ENCODE results near the gene PLAU. TPM values are rescaled to one million over a fixed set of nuclear protein-coding genes. Genes with fewer than 3 reads are reported as not detected.

PLAU gene
- total RNA-seq, 1 donor from 2014 or later = 90.2 TPM

GRCh38 chr10:73868655-73869195, 42.2 kb upstream of the PLAU start:
- TF ChIP-seq CTCF (IDR thresholded peaks at IDR 0.05; ENCODE audit: insufficient read depth, low read depth, low read length) (no peak), EZH2 (IDR thresholded peaks at IDR 0.05; ENCODE audit: insufficient read depth, low read length) (no peak)
- H3K9me3 Mint-ChIP-seq (ENCODE audit: unreplicated experiment) = no peaks in the 10 kb centered on the region
- Histone ChIP-seq H3K27ac (ENCODE audit: low read depth, low read length) (no peak overlapping the region), H3K4me3 (ENCODE audit: insufficient read depth, low read depth, low read length) (no peak overlapping the region), H4K20me1 (ENCODE audit: insufficient read depth, low read length) (peaks cover 85% of the 10 kb centered on the region), H3K4me1 (ENCODE audit: insufficient read depth, low read length) (peaks cover 4% of the 10 kb centered on the region), H3K9ac (ENCODE audit: low read length) (no peak overlapping the region), H3K27me3 (ENCODE audit: insufficient read depth, low read length) (no peaks in the 10 kb centered on the region), H3K4me2 (ENCODE audit: low read length) (no peak overlapping the region), H3K36me3 (ENCODE audit: insufficient read depth, low read length) (peaks cover 6% of the 10 kb centered on the region), H3K79me2 (ENCODE audit: insufficient read depth, low read length) (peaks cover 17% of the 10 kb centered on the region), H3K9me3 (ENCODE audit: insufficient read depth, low read depth, low read length) (no peaks in the 10 kb centered on the region), H2AFZ (ENCODE audit: low read depth, low read length) (no peak overlapping the region)
- no peak overlapping the region for H3K4me3 Mint-ChIP-seq (ENCODE audit: unreplicated experiment)
- H3K4me1 Mint-ChIP-seq (ENCODE audit: low read depth, unreplicated experiment) = peaks cover 10% of the 10 kb centered on the region
- FAIRE-seq (no peak), DNase-seq (ENCODE audit: low read depth) (no peak)
- peaks cover 17% of the 10 kb centered on the region for H3K36me3 Mint-ChIP-seq (ENCODE audit: low read depth, unreplicated experiment)
- H3K27me3 Mint-ChIP-seq (ENCODE audit: low read depth, unreplicated experiment) = no peaks in the 10 kb centered on the region
- no peak overlapping the region for H3K27ac Mint-ChIP-seq (ENCODE audit: unreplicated experiment)

GRCh38 chr10:73871295-73872189, 39.4 kb upstream of the PLAU start:
- H3K4me1 Mint-ChIP-seq (ENCODE audit: low read depth, unreplicated experiment) = peaks cover 10% of the 10 kb centered on the region
- H2AFZ ChIP-seq (ENCODE audit: low read depth, low read length) = no peak overlapping the region
- H3K27me3 ChIP-seq (ENCODE audit: insufficient read depth, low read length) = no peaks in the 10 kb centered on the region
- H3K36me3 ChIP-seq (ENCODE audit: insufficient read depth, low read length) = peaks cover 6% of the 10 kb centered on the region
- H3K4me3 Mint-ChIP-seq (ENCODE audit: unreplicated experiment) = no peak overlapping the region
- peaks cover 12% of the 10 kb centered on the region for H3K79me2 ChIP-seq (ENCODE audit: insufficient read depth, low read length)
- H3K4me1 ChIP-seq (ENCODE audit: insufficient read depth, low read length) = peaks cover 4% of the 10 kb centered on the region
- H3K9me3 ChIP-seq (ENCODE audit: insufficient read depth, low read depth, low read length) = no peaks in the 10 kb centered on the region
- no peak overlapping the region for H3K4me2 ChIP-seq (ENCODE audit: low read length)
- no peak overlapping the region for H3K9ac ChIP-seq (ENCODE audit: low read length)
- peaks cover 65% of the 10 kb centered on the region for H4K20me1 ChIP-seq (ENCODE audit: insufficient read depth, low read length)
- H3K36me3 Mint-ChIP-seq (ENCODE audit: low read depth, unreplicated experiment) = peaks cover 8% of the 10 kb centered on the region
- no peak overlapping the region for H3K27ac ChIP-seq (ENCODE audit: low read depth, low read length)
- DNase-seq (ENCODE audit: low read depth) (no peak), FAIRE-seq (no peak)
- TF ChIP-seq CTCF (IDR thresholded peaks at IDR 0.05; ENCODE audit: insufficient read depth, low read depth, low read length) (no peak), EZH2 (IDR thresholded peaks at IDR 0.05; ENCODE audit: insufficient read depth, low read length) (no peak)
- H3K27ac Mint-ChIP-seq (ENCODE audit: unreplicated experiment) = no peak overlapping the region
- no peaks in the 10 kb centered on the region for H3K9me3 Mint-ChIP-seq (ENCODE audit: unreplicated experiment)
- no peak overlapping the region for H3K4me3 ChIP-seq (ENCODE audit: insufficient read depth, low read depth, low read length)
- H3K27me3 Mint-ChIP-seq (ENCODE audit: low read depth, unreplicated experiment) = no peaks in the 10 kb centered on the region
